GM12878 (cell line): ENCODE measurements around the gene AMN1. TPM values are rescaled to one million over a fixed set of nuclear protein-coding genes. Genes with fewer than 3 reads are reported as not detected.
"Not testable (repeated sequence)": the region's sequence is repeated elsewhere in the genome, so short reads cannot be mapped to it uniquely, and the experiment has no call there.

Source experiments
- ATAC-seq: fragments of 200-7000 bp; cut with Tn5 transposase; 3 replicates; pipeline ENCODE4 v1.9.1; 2020; ENCODE audit warnings: mild to moderate bottlenecking, moderate library complexity
- BruUV-seq: library from RNA; stranded (reverse); fragments of 400-500 nt; replicated peaks from 2 replicates; lab custom pipeline; 2021; lab: Mats Ljungman, UMichigan
- CTCF ChIA-PET: fragments of 300-600 bp; sonication (Branson Sonifier 250); formaldehyde crosslinking; extraction: SDS; loops from one replicate; lab custom pipeline; 2021; ENCODE audit warnings: inconsistent platforms; lab: Yijun Ruan, JAX
- POLR2A ChIA-PET: fragments of 350-600 bp; formaldehyde crosslinking; extraction: SDS; loops from one replicate; lab custom pipeline; 2021; ENCODE audit warnings: inconsistent platforms; lab: Charles Lee
- RAD21 ChIA-PET: fragments of 300-600 bp; sonication (Branson Sonifier 250); formaldehyde crosslinking; loops from one replicate; lab custom pipeline; 2023; ENCODE audit warnings: antibody characterized with exemption; ENCODE audit not compliant: unreplicated experiment; lab: Charles Lee
- SMC1A ChIA-PET: fragments of 300-600 bp; sonication (Branson Sonifier 250); formaldehyde crosslinking; loops from one replicate; lab custom pipeline; 2023; ENCODE audit not compliant: unreplicated experiment, uncharacterized antibody; lab: Charles Lee
- DNase-seq: peaks from one replicate; pipeline ENCODE4 v3.0.0-alpha.2; 2011; ENCODE audit warnings: low read depth, low spot score
- FAIRE-seq: peaks from 3 replicates; lab custom pipeline; 2011; peaks lifted over from hg19 to GRCh38; lab: Jason Lieb, UNC
- H2AFZ ChIP-seq: 2 replicates; pipeline ENCODE4 v1.6.0; 2011; ENCODE audit warnings: low read depth, low read length, control low read depth; ENCODE audit not compliant: control insufficient read depth
- H3K27ac ChIP-seq: 2 replicates; pipeline ENCODE4 v1.5.1; 2011; ENCODE audit warnings: control low read depth; ENCODE audit not compliant: control insufficient read depth, insufficient read depth
- H3K27me3 ChIP-seq, 2 experiments: replicated peaks in 1 of 2; 2 replicates each; pipeline versions ENCODE4 v1.6.0 to v1.6.1; 2011; ENCODE audit warnings: low read length in 1 of 2; ENCODE audit not compliant: control insufficient read depth in 2 of 2, insufficient read depth in 2 of 2
- H3K36me3 ChIP-seq, 2 experiments: 2 replicates each; pipeline ENCODE4 v1.5.1; 2011; ENCODE audit warnings: low read length in 1 of 2; ENCODE audit not compliant: control insufficient read depth in 2 of 2, insufficient read depth in 2 of 2
- H3K4me1 ChIP-seq: 2 replicates; pipeline ENCODE4 v1.6.1; 2011; ENCODE audit warnings: mild to moderate bottlenecking, low read length, moderate library complexity, mixed read lengths; ENCODE audit not compliant: control insufficient read depth, insufficient read depth
- H3K4me2 ChIP-seq: 2 replicates; pipeline ENCODE4 v1.6.0; 2011; ENCODE audit warnings: control low read depth; ENCODE audit not compliant: control insufficient read depth, insufficient read depth
- H3K4me3 ChIP-seq: fragments of 200-600 bp; sonication (generic); 2 replicates; pipeline ENCODE4 v1.5.1; 2016
- H3K79me2 ChIP-seq: 2 replicates; pipeline ENCODE4 v1.6.0; 2011; ENCODE audit warnings: low read length; ENCODE audit not compliant: control insufficient read depth, insufficient read depth
- H3K9ac ChIP-seq: 2 replicates; pipeline ENCODE4 v1.8.0; 2011; ENCODE audit warnings: low read length, control low read depth, mixed read lengths; ENCODE audit not compliant: control insufficient read depth, insufficient read depth
- H3K9me3 ChIP-seq: replicated peaks from 3 replicates; pipeline ENCODE4 v1.5.1; 2011; ENCODE audit warnings: mild to moderate bottlenecking, low read length; ENCODE audit not compliant: control insufficient read depth, insufficient read depth
- H4K20me1 ChIP-seq: 2 replicates; pipeline ENCODE4 v1.6.0; 2011; ENCODE audit not compliant: control insufficient read depth, insufficient read depth
- CREB1 ChIP-seq: IDR thresholded peaks from 2 replicates; pipeline ENCODE4 v1.6.1; 2012; ENCODE audit warnings: low read depth, mild to moderate bottlenecking, inconsistent platforms
- FOXM1 ChIP-seq: IDR thresholded peaks from 2 replicates; pipeline ENCODE4 v1.6.1; 2012; ENCODE audit warnings: low read depth, mild to moderate bottlenecking, inconsistent platforms, low read length, moderate library complexity
- JUND ChIP-seq: IDR thresholded peaks from 2 replicates; pipeline ENCODE4 v1.6.1; 2012; ENCODE audit warnings: low read depth, mild to moderate bottlenecking, low read length, improper control_type of control experiment, moderate library complexity
- POU2F2 ChIP-seq: IDR thresholded peaks from 3 replicates; pipeline ENCODE4 v1.6.1; 2011; ENCODE audit warnings: low read depth, mild to moderate bottlenecking, low read length, borderline replicate concordance
- WGBS: methylation state at CpG from one replicate; pipeline ENCODE4 v1.1.6; 2016; ENCODE audit warnings: low lambda C conversion rate; ENCODE audit not compliant: insufficient replicate concordance, insufficient coverage; ENCODE audit errors: missing lambda C conversion rate; 5-methylcytosine and 5-hydroxymethylcytosine counted together
- in situ Hi-C: fragments of 300-500 bp; cut with MboI; formaldehyde crosslinking; loops from 9 replicates; pipeline ENCODE4 v1.14.3; 2018; ENCODE audit warnings: mixed read lengths
- intact Hi-C: fragments of 100-400 bp; cut with micrococcal nuclease; formaldehyde crosslinking; loops from one replicate; pipeline ENCODE4 v1.14.2; 2022; ENCODE audit not compliant: unreplicated experiment
- polyA plus RNA-seq, 11 experiments: library from polyadenylated mRNA; depleted of rRNA in 4 of 11; unstranded in 6 of 11; stranded (reverse) in 5 of 11; fragments of >200 nt; fragmentation: Nextera tagmentation in 4 of 11; fragmentation: Illumina TruSeq in 1 of 11; extraction: Ambion mirVana in 4 of 11; extraction: Trizol in 1 of 11; gene quantifications; 1 replicate in 1 of 11; 2 replicates in 10 of 11; pipeline versions ENCODE4 v1.2.1 to v1.2.3, GENCODE V29; 2011 to 2016; ENCODE audit warnings: inconsistent platforms in 2 of 11, missing spikeins in 2 of 11, low read depth in 1 of 11
- total RNA-seq, 4 experiments: library from RNA; depleted of rRNA in 3 of 4; stranded (reverse); fragments of >200 nt in 3 of 4; fragmentation: Illumina TruSeq in 1 of 4; extraction: Trizol in 1 of 4; gene quantifications; 2 replicates each; pipeline versions ENCODE4 v1.2.1 to v1.2.3, GENCODE V29; 2013 to 2021
- TF ChIP-seq, protein P1 (sequence below): IDR thresholded peaks from 2 replicates; pipeline ENCODE4 v1.6.1; 2012; ENCODE audit warnings: improper control_type of control experiment, low read depth, low read length; ENCODE audit not compliant: insufficient replicate concordance
- TF ChIP-seq, protein P2 (sequence below): fragments of 450-650 bp; formaldehyde crosslinking; IDR thresholded peaks from 2 replicates; pipeline ENCODE4 v1.4.0; 2020; ENCODE audit warnings: mild to moderate bottlenecking, moderate library complexity
- TF ChIP-seq, protein P3 (sequence below): IDR thresholded peaks from 2 replicates; pipeline ENCODE4 v1.6.1; 2012; ENCODE audit warnings: low read depth, low read length, improper control_type of control experiment
- TF ChIP-seq, protein P4 (sequence below): fragments of 450-650 bp; IDR thresholded peaks from 2 replicates; pipeline ENCODE4 v1.6.1; 2016; ENCODE audit warnings: mild to moderate bottlenecking

AMN1 gene
- total and polyA plus RNA-seq, 10 of the 15 experiments (the other 5 are each of a cell fraction or from before 2014, with no cell fraction given) = 5.4 to 19.3 (median 9.3) TPM

DNA sequence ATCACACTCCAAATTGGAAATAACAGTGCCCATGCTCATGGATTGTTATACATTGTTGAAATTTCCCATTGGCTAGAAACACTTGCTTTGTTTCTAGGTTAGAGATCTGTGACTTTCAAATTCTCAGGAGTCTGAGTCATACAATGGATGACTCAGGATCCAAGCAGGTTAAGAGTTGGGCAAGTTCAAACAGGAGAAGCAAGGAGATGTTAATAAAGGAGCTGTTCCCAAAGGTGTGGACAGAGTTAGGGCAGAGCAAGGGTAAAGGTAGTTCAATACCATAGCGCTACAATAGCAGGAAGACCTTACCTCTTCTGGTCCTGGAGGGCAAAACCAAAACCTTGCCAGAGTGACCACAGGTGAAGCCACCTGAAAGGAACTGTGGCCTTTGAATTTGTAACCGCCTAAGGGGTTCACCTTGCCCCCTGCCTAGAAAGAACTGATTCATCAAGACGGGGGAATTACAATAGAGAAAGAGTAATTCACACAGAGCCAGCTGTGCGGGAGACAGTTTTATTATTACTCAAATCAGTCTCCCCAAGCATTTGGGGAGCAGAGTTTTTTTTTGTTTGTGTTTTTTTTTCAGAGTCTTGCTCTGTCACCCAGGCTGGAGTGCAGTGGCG is 4.2 kb upstream of the AMN1 start (continued):
- TF ChIP-seq, protein P1, sequence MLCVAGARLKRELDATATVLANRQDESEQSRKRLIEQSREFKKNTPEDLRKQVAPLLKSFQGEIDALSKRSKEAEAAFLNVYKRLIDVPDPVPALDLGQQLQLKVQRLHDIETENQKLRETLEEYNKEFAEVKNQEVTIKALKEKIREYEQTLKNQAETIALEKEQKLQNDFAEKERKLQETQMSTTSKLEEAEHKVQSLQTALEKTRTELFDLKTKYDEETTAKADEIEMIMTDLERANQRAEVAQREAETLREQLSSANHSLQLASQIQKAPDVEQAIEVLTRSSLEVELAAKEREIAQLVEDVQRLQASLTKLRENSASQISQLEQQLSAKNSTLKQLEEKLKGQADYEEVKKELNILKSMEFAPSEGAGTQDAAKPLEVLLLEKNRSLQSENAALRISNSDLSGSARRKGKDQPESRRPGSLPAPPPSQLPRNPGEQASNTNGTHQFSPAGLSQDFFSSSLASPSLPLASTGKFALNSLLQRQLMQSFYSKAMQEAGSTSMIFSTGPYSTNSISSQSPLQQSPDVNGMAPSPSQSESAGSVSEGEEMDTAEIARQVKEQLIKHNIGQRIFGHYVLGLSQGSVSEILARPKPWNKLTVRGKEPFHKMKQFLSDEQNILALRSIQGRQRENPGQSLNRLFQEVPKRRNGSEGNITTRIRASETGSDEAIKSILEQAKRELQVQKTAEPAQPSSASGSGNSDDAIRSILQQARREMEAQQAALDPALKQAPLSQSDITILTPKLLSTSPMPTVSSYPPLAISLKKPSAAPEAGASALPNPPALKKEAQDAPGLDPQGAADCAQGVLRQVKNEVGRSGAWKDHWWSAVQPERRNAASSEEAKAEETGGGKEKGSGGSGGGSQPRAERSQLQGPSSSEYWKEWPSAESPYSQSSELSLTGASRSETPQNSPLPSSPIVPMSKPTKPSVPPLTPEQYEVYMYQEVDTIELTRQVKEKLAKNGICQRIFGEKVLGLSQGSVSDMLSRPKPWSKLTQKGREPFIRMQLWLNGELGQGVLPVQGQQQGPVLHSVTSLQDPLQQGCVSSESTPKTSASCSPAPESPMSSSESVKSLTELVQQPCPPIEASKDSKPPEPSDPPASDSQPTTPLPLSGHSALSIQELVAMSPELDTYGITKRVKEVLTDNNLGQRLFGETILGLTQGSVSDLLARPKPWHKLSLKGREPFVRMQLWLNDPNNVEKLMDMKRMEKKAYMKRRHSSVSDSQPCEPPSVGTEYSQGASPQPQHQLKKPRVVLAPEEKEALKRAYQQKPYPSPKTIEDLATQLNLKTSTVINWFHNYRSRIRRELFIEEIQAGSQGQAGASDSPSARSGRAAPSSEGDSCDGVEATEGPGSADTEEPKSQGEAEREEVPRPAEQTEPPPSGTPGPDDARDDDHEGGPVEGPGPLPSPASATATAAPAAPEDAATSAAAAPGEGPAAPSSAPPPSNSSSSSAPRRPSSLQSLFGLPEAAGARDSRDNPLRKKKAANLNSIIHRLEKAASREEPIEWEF = no peak
- peak; percentile 74; the same call in 1 of the 2 replicates for TF ChIP-seq FOXM1
- TF ChIP-seq, protein P2, sequence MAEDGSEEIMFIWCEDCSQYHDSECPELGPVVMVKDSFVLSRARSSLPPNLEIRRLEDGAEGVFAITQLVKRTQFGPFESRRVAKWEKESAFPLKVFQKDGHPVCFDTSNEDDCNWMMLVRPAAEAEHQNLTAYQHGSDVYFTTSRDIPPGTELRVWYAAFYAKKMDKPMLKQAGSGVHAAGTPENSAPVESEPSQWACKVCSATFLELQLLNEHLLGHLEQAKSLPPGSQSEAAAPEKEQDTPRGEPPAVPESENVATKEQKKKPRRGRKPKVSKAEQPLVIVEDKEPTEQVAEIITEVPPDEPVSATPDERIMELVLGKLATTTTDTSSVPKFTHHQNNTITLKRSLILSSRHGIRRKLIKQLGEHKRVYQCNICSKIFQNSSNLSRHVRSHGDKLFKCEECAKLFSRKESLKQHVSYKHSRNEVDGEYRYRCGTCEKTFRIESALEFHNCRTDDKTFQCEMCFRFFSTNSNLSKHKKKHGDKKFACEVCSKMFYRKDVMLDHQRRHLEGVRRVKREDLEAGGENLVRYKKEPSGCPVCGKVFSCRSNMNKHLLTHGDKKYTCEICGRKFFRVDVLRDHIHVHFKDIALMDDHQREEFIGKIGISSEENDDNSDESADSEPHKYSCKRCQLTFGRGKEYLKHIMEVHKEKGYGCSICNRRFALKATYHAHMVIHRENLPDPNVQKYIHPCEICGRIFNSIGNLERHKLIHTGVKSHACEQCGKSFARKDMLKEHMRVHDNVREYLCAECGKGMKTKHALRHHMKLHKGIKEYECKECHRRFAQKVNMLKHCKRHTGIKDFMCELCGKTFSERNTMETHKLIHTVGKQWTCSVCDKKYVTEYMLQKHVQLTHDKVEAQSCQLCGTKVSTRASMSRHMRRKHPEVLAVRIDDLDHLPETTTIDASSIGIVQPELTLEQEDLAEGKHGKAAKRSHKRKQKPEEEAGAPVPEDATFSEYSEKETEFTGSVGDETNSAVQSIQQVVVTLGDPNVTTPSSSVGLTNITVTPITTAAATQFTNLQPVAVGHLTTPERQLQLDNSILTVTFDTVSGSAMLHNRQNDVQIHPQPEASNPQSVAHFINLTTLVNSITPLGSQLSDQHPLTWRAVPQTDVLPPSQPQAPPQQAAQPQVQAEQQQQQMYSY (CRISPR knock-in tag) = no peak
- TF ChIP-seq, protein P3, sequence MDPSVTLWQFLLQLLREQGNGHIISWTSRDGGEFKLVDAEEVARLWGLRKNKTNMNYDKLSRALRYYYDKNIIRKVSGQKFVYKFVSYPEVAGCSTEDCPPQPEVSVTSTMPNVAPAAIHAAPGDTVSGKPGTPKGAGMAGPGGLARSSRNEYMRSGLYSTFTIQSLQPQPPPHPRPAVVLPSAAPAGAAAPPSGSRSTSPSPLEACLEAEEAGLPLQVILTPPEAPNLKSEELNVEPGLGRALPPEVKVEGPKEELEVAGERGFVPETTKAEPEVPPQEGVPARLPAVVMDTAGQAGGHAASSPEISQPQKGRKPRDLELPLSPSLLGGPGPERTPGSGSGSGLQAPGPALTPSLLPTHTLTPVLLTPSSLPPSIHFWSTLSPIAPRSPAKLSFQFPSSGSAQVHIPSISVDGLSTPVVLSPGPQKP = no peak
- TF ChIP-seq JUND = 0 out of 2 replicates have a peak, but pooled peaks have one; percentile 17
- TF ChIP-seq CREB1 = no peak
- TF ChIP-seq POU2F2 = no peak
- TF ChIP-seq, protein P4, sequence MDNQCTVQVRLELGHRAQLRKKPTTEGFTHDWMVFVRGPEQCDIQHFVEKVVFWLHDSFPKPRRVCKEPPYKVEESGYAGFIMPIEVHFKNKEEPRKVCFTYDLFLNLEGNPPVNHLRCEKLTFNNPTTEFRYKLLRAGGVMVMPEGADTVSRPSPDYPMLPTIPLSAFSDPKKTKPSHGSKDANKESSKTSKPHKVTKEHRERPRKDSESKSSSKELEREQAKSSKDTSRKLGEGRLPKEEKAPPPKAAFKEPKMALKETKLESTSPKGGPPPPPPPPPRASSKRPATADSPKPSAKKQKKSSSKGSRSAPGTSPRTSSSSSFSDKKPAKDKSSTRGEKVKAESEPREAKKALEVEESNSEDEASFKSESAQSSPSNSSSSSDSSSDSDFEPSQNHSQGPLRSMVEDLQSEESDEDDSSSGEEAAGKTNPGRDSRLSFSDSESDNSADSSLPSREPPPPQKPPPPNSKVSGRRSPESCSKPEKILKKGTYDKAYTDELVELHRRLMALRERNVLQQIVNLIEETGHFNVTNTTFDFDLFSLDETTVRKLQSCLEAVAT = peak; percentile 81

DNA sequence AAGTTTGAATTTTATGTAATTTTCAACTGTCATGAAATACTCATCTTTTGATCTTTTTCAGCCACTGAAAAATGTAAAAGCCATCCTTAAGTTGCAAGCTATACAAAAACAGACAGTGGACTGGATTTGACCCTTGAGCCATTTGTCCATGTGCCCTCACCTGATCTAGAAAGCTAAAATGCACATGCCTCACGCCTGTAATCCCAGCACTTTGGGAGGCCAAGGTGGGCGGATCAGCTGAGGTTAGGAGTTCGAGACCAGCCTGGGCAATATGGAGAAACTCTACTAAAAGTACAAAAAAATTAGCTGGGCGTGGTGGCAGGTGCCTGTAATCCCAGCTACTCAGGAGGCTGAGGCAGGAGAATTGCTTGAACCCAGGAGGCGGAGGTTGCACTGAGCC is 2.4 kb upstream of the AMN1 start:
- DNase-seq, H3K27ac ChIP-seq, H3K79me2 ChIP-seq, H3K9me3 ChIP-seq, H3K27me3 ChIP-seq, H3K36me3 ChIP-seq, ATAC-seq, in situ Hi-C loops, H2AFZ ChIP-seq, BruUV-seq, FAIRE-seq, H4K20me1 ChIP-seq, H3K4me3 ChIP-seq, H3K4me2 ChIP-seq, intact Hi-C loops, H3K9ac ChIP-seq: not testable (repeated sequence)
- ChIA-PET POLR2A (interaction anchor here (1.0 to 10.1 kb wide), 5 partner anchors 9 to 21 kb away, joined by 3 to 82 read pairs (median 8); no protein-coding TSS in a partner anchor), CTCF (interaction anchor here (1.0 to 4.4 kb wide), 5 partner anchors 8 to 80 kb away, joined by 4 to 19 read pairs (median 5); no protein-coding TSS in a partner anchor), SMC1A (interaction anchor here (0.8 to 11.6 kb wide), 12 partner anchors 7 to 289 kb away, joined by 3 to 83 read pairs (median 9); no protein-coding TSS in a partner anchor), RAD21 (interaction anchor here (1.2 to 5.4 kb wide), 9 partner anchors 11 to 80 kb away, joined by 4 to 49 read pairs (median 7); no protein-coding TSS in a partner anchor)
- H3K4me1 ChIP-seq = peaks cover 19% of the 10 kb centered on the region
- 88% methylated on average over 5 of the region's 5 CpGs for WGBS
